ENCODE measurements around the gene FGF11.
A peak's percentile ranks its signal among the peaks of the same experiment; 100 is the strongest.

FGF11 gene

DNA sequence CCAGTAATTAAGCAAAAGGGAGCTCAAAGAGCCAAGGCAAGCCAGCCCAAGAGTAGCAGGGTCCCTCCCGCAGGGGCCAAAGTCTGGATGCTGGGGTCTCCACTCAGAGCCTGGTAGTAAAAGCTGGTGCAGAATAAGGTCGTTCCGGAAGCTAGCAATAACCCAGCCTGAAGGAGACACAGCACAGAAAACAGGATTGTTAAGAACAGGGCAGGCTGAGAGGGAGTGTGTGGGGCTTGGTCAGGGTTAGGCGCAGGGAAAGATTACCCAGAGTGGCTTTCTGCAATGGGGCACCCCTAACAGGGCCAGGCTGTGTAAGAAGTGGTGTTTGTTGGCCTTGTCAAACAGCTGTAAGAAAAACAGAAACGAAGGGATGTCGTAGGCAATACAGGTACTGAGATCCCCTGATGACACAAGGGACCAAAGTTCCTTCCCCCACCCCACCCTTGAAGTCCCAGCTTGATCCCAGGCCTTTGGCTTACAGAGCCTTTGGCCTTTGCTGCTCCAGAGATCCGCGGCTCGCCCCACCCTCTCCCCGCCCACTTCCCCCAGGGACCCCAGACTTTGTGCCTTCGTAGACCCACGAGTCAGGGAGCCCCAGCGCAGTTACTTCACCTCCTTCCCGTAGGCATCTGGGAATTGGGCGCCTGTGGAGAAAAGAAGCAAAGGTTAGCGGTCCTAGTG is 36.1 kb upstream of the FGF11 start:
- H3K4me3 ChIP-seq (ENCODE audit: insufficient read depth, low read depth, low read length, poor library complexity, severe bottlenecking): peak overlapping the region; percentile 89
- H3K4me1 ChIP-seq (ENCODE audit: control insufficient read depth, insufficient read depth, low read length, poor library complexity, severe bottlenecking): peaks cover 19% of the 10 kb centered on the region
- peak overlapping the region; percentile 67 for H3K27ac ChIP-seq (ENCODE audit: insufficient read depth, low read length, poor library complexity, severe bottlenecking)
- no peak for DNase-seq
- H3K27me3 ChIP-seq (replicated peaks; ENCODE audit: control insufficient read depth, insufficient read depth, low read length, poor library complexity, severe bottlenecking): no peaks in the 10 kb centered on the region
- no peaks in the 10 kb centered on the region for H3K36me3 ChIP-seq (ENCODE audit: control insufficient read depth, insufficient read depth, low read length)
- no peaks in the 10 kb centered on the region for H3K9me3 ChIP-seq (ENCODE audit: control insufficient read depth, low read length)

GRCh38 chr17:7403727-7403976 is 35.7 kb upstream of the FGF11 start:
- H3K36me3 ChIP-seq (ENCODE audit: control insufficient read depth, insufficient read depth, low read length): no peaks in the 10 kb centered on the region
- no peaks in the 10 kb centered on the region for H3K27me3 ChIP-seq (replicated peaks; ENCODE audit: control insufficient read depth, insufficient read depth, low read length, poor library complexity, severe bottlenecking)
- H3K27ac ChIP-seq (ENCODE audit: insufficient read depth, low read length, poor library complexity, severe bottlenecking): peak overlapping the region; percentile 67
- H3K4me1 ChIP-seq (ENCODE audit: control insufficient read depth, insufficient read depth, low read length, poor library complexity, severe bottlenecking): peaks cover 19% of the 10 kb centered on the region
- peak overlapping the region; percentile 89 for H3K4me3 ChIP-seq (ENCODE audit: insufficient read depth, low read depth, low read length, poor library complexity, severe bottlenecking)
- DNase-seq: no peak
- no peaks in the 10 kb centered on the region for H3K9me3 ChIP-seq (ENCODE audit: control insufficient read depth, low read length)

DNA sequence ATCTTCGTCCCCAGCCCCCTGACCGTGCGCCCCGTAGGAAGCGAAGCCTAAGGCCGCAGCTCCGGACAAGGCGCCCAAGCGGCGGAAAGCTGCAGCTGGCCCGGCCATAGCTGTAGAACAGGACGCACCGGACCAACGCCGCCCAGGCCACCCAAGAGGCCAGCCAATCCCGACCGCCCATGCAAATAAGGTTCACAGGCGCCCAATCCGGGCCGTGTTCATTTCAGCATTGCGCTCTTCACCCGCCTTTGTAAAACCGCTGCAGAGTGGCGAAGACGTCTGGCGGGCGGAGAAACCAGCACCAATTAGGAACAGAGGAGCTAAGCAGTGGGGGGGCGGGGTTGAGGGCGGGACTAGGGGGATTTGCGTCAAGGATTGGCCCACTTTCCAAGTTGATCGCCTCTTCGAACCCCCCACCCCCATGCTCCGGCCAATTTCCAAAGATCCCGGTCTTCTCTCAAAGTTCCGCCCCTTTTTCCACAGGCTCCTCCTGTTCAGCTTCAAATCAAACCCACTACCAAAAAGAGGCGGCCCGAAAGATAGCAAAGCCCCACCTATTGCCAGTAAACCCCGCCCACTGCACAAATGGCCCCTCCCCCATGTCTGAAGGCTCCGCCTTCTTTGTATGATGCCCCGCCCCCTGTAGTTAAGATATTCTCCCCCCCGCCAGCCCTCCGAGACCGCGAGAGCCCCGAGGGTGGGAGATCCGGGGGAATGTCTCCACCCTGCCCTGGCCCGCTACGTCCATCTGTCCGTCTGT is 35.2 kb upstream of the FGF11 start, which contains the start of gene TMEM256:
TSS of gene TMEM256 (minus strand) at position 121 of the 760 bp plus-strand sequence. CDS start at position 108, 13 bp downstream.
- Histone ChIP-seq H3K4me1 (ENCODE audit: control insufficient read depth, insufficient read depth, low read length, poor library complexity, severe bottlenecking) (peaks cover 19% of the 10 kb centered on the region), H3K9me3 (ENCODE audit: control insufficient read depth, low read length) (no peaks in the 10 kb centered on the region), H3K27ac (ENCODE audit: insufficient read depth, low read length, poor library complexity, severe bottlenecking) (peak within 1 kb of the TSS; percentile 67), H3K36me3 (ENCODE audit: control insufficient read depth, insufficient read depth, low read length) (no peaks in the 10 kb centered on the region), H3K4me3 (ENCODE audit: insufficient read depth, low read depth, low read length, poor library complexity, severe bottlenecking) (peak within 1 kb of the TSS; percentile 89), H3K27me3 (replicated peaks; ENCODE audit: control insufficient read depth, insufficient read depth, low read length, poor library complexity, severe bottlenecking) (no peaks in the 10 kb centered on the region)
- DNase-seq: peak; percentile 94 to 96 (median 95)

DNA sequence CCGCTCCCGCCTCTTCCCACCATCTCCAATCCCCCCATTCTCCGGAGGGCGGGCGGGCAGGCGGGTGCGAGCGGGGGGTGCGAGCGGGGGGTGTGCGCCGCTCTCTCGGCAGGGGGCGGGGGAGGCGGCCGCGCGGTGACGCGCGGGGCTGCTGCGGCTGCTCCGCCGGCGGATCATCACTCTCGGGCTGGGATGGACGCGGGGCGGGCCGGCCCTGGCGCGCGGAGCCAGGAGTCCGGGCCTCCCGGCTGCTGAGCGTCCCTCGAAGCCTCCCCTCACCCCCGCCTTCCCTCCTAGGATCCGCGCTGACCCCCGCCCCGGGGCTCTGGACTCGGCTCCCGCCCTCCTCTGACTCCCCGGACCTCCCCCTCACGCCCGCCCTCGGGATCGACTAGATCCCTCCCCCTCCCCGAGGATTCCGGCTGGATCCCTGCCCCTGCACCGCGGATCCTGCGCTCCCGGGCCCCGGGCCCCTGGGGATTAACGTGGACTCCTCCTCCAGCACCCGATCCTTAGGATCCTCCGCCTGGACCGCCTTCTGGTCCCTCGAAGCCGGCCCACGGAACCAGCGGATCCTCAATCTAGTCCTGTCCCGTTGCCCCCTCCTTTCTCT is 34.5 kb upstream of the FGF11 start:
- Histone ChIP-seq H3K4me3 (ENCODE audit: insufficient read depth, low read depth, low read length, poor library complexity, severe bottlenecking) (peak overlapping the region; percentile 89), H3K36me3 (ENCODE audit: control insufficient read depth, insufficient read depth, low read length) (no peaks in the 10 kb centered on the region), H3K27ac (ENCODE audit: insufficient read depth, low read length, poor library complexity, severe bottlenecking) (peak overlapping the region; percentile 67), H3K9me3 (ENCODE audit: control insufficient read depth, low read length) (no peaks in the 10 kb centered on the region), H3K27me3 (replicated peaks; ENCODE audit: control insufficient read depth, insufficient read depth, low read length, poor library complexity, severe bottlenecking) (no peaks in the 10 kb centered on the region), H3K4me1 (ENCODE audit: control insufficient read depth, insufficient read depth, low read length, poor library complexity, severe bottlenecking) (peaks cover 19% of the 10 kb centered on the region)
- DNase-seq: peak in 2 of 3 donors; percentile 62 to 63

DNA sequence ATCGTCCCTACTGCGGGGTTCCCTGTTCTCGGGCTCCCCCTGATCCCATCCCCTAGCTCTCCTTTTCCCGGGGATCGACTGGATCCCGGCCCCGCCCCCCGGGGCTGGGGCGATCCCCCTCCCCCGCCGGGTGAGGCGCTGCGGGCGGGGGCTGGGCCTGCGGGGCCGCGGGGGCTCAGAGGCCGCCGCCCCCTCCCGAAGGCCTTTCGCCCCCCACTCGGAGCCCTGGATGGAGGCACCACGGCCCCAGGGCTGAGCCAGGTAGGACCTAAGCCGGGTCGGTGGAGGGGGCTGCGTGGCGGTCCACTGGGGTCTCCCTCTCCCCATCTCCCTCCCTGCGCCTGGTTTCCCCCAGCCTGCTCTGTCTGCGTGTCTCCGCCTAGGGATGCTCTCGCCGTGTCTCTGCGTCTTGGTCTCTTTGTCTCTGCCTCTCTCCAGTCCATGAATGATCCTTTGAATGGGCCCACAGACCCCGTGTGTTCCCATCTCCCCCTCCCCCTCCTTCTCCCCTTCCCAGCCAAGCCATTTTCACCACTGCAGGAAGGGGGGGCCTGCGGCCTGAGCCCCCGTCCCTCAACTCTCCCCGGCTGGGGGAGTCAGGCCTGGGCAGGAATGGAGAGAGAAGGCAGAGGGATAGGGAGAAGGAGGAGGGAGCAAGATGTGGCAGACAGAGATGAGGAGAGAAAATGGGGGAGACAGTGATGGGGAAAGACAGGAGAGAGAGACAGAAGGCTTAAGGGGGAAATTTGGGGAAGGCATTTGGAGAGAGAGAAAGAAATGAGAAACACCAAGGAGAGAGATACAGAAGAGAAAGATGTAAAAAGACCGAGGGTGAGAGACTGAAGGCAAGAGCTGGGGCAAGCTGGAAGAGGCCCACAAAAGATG is 33.7 kb upstream of the FGF11 start:
- Histone ChIP-seq H3K4me3 (ENCODE audit: insufficient read depth, low read depth, low read length, poor library complexity, severe bottlenecking) (peak overlapping the region; percentile 89), H3K27ac (ENCODE audit: insufficient read depth, low read length, poor library complexity, severe bottlenecking) (peak overlapping the region; percentile 67), H3K9me3 (ENCODE audit: control insufficient read depth, low read length) (no peaks in the 10 kb centered on the region), H3K36me3 (ENCODE audit: control insufficient read depth, insufficient read depth, low read length) (no peaks in the 10 kb centered on the region), H3K27me3 (replicated peaks; ENCODE audit: control insufficient read depth, insufficient read depth, low read length, poor library complexity, severe bottlenecking) (no peaks in the 10 kb centered on the region), H3K4me1 (ENCODE audit: control insufficient read depth, insufficient read depth, low read length, poor library complexity, severe bottlenecking) (peaks cover 19% of the 10 kb centered on the region)
- DNase-seq: no peak

DNA sequence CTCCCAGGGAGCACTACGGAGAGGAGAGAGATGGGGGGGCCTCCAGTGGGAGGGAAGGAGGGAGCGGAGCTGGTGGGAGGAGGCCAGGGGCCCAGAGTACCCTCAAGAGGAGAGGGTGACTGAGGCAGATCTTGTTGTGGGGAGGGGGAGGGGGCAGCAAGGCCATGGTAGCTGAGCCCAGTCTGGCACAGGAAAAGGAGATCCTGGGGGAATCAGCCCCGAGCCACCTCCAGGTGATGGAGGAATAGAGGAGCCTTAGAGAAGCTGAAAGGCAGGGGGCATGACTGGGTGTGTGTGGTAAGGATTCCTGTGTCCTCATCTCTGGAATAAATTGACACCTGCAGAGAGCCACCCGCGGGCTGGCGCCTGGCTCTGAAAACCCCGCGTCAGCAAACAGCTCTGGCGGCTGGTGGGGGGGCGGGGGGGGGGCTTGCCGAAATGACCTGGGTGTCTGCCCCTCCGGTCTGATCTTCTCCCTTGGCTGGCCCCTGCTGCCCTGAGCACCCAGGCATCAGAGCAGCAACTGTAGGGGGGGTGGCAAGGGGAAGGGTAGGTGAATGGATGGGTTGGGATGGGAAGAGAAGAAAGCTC is 33.0 kb upstream of the FGF11 start:
- no peak for DNase-seq
- Histone ChIP-seq H3K27me3 (replicated peaks; ENCODE audit: control insufficient read depth, insufficient read depth, low read length, poor library complexity, severe bottlenecking) (no peaks in the 10 kb centered on the region), H3K9me3 (ENCODE audit: control insufficient read depth, low read length) (no peaks in the 10 kb centered on the region), H3K4me1 (ENCODE audit: control insufficient read depth, insufficient read depth, low read length, poor library complexity, severe bottlenecking) (peaks cover 19% of the 10 kb centered on the region), H3K27ac (ENCODE audit: insufficient read depth, low read length, poor library complexity, severe bottlenecking) (no peak overlapping the region), H3K36me3 (ENCODE audit: control insufficient read depth, insufficient read depth, low read length) (no peaks in the 10 kb centered on the region), H3K4me3 (ENCODE audit: insufficient read depth, low read depth, low read length, poor library complexity, severe bottlenecking) (no peak overlapping the region)

- H3K27ac ChIP-seq (ENCODE audit: insufficient read depth, low read length, poor library complexity, severe bottlenecking): no peak overlapping the region
- no peak for DNase-seq
- H3K27me3 ChIP-seq (replicated peaks; ENCODE audit: control insufficient read depth, insufficient read depth, low read length, poor library complexity, severe bottlenecking): no peaks in the 10 kb centered on the region
- H3K9me3 ChIP-seq (ENCODE audit: control insufficient read depth, low read length): no peaks in the 10 kb centered on the region
- H3K4me3 ChIP-seq (ENCODE audit: insufficient read depth, low read depth, low read length, poor library complexity, severe bottlenecking): no peak overlapping the region
- peaks cover 19% of the 10 kb centered on the region for H3K4me1 ChIP-seq (ENCODE audit: control insufficient read depth, insufficient read depth, low read length, poor library complexity, severe bottlenecking)
- H3K36me3 ChIP-seq (ENCODE audit: control insufficient read depth, insufficient read depth, low read length): no peaks in the 10 kb centered on the region
These were observed 32.2 kb upstream of the FGF11 start for GRCh38 chr17:7407082-7407481.

- H3K27me3 ChIP-seq (replicated peaks; ENCODE audit: control insufficient read depth, insufficient read depth, low read length, poor library complexity, severe bottlenecking): no peaks in the 10 kb centered on the region
- no peak for DNase-seq
- no peak within 1 kb of the TSS for H3K4me3 ChIP-seq (ENCODE audit: insufficient read depth, low read depth, low read length, poor library complexity, severe bottlenecking)
- no peak within 1 kb of the TSS for H3K27ac ChIP-seq (ENCODE audit: insufficient read depth, low read length, poor library complexity, severe bottlenecking)
- H3K9me3 ChIP-seq (ENCODE audit: control insufficient read depth, low read length): no peaks in the 10 kb centered on the region
- peaks cover 19% of the 10 kb centered on the region for H3K4me1 ChIP-seq (ENCODE audit: control insufficient read depth, insufficient read depth, low read length, poor library complexity, severe bottlenecking)
- no peaks in the 10 kb centered on the region for H3K36me3 ChIP-seq (ENCODE audit: control insufficient read depth, insufficient read depth, low read length)
These were observed 31.6 kb upstream of the FGF11 start, which contains the start of gene NLGN2 for GRCh38 chr17:7407485-7408251. TSS of gene NLGN2 (plus strand) at chr17:7407845. CDS start at chr17:7408256, 411 bp downstream.

DNA sequence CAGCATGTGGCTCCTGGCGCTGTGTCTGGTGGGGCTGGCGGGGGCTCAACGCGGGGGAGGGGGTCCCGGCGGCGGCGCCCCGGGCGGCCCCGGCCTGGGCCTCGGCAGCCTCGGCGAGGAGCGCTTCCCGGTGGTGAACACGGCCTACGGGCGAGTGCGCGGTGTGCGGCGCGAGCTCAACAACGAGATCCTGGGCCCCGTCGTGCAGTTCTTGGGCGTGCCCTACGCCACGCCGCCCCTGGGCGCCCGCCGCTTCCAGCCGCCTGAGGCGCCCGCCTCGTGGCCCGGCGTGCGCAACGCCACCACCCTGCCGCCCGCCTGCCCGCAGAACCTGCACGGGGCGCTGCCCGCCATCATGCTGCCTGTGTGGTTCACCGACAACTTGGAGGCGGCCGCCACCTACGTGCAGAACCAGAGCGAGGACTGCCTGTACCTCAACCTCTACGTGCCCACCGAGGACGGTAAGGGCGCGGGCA is 31.0 kb upstream of the FGF11 start:
- Histone ChIP-seq H3K9me3 (ENCODE audit: control insufficient read depth, low read length) (no peaks in the 10 kb centered on the region), H3K4me1 (ENCODE audit: control insufficient read depth, insufficient read depth, low read length, poor library complexity, severe bottlenecking) (peaks cover 15% of the 10 kb centered on the region), H3K27me3 (replicated peaks; ENCODE audit: control insufficient read depth, insufficient read depth, low read length, poor library complexity, severe bottlenecking) (no peaks in the 10 kb centered on the region), H3K27ac (ENCODE audit: insufficient read depth, low read length, poor library complexity, severe bottlenecking) (no peak overlapping the region), H3K4me3 (ENCODE audit: insufficient read depth, low read depth, low read length, poor library complexity, severe bottlenecking) (no peak overlapping the region), H3K36me3 (ENCODE audit: control insufficient read depth, insufficient read depth, low read length) (no peaks in the 10 kb centered on the region)
- DNase-seq: no peak
